Amniotic epithelial cell (primary cell): ENCODE data around the gene MRAS.

Experiments
- DNase-seq: peaks from one replicate; pipeline ENCODE4 v3.0.0-alpha.2; 2010; ENCODE audit warnings: low read depth

The MRAS gene

GRCh38 chr3:138340511-138340910 lies 7.9 kb upstream of the MRAS start:
- no peak for DNase-seq

- DNase-seq: no peak
Observed at GRCh38 chr3:138344754-138345153, 3.6 kb upstream of the MRAS start.

GRCh38 chr3:138348754-138349739 lies 668 bp downstream of the MRAS start:
- DNase-seq: no peak

- DNase-seq: no peak
Observed at GRCh38 chr3:138349926-138350665, 1.7 kb downstream of the MRAS start.

- DNase-seq: peak; percentile 36
Observed at GRCh38 chr3:138351151-138351550, 2.8 kb downstream of the MRAS start.

GRCh38 chr3:138351916-138352550 lies 3.7 kb downstream of the MRAS start:
- DNase-seq: no peak

GRCh38 chr3:138354376-138354775 lies 6.0 kb downstream of the MRAS start:
- no peak for DNase-seq

GRCh38 chr3:138355071-138355470 lies 6.7 kb downstream of the MRAS start:
- no peak for DNase-seq

- no peak for DNase-seq
Observed at GRCh38 chr3:138356730-138357405, 8.5 kb downstream of the MRAS start.

GRCh38 chr3:138359148-138359918 lies 11.0 kb downstream of the MRAS start:
- no peak for DNase-seq

GRCh38 chr3:138359919-138360868 lies 11.8 kb downstream of the MRAS start:
- DNase-seq: no peak

GRCh38 chr3:138360869-138361525 lies 12.6 kb downstream of the MRAS start:
- DNase-seq: no peak

- no peak for DNase-seq
Observed at GRCh38 chr3:138361561-138361971, 13.2 kb downstream of the MRAS start.

GRCh38 chr3:138362538-138362937 lies 14.2 kb downstream of the MRAS start:
- DNase-seq: peak; percentile 42

GRCh38 chr3:138363322-138363721 lies 14.9 kb downstream of the MRAS start:
- DNase-seq: no peak

- no peak for DNase-seq
Observed at GRCh38 chr3:138364356-138365252, 16.2 kb downstream of the MRAS start.

GRCh38 chr3:138365253-138365555 lies 16.8 kb downstream of the MRAS start:
- no peak for DNase-seq

- DNase-seq: no peak
Observed at GRCh38 chr3:138366006-138366759, 17.8 kb downstream of the MRAS start.
